Gastrocnemius medialis (tissue), 4 donors: ENCODE results near the gene SIX5. TPM values are rescaled to one million over a fixed set of nuclear protein-coding genes. Genes with fewer than 3 reads are reported as not detected.
"Not testable (repeated sequence)": the region's sequence is repeated elsewhere in the genome, so short reads cannot be mapped to it uniquely, and the experiment has no call there.

ENCODE experiments used
- ATAC-seq, 2 donors: fragments of 150-250 bp; one replicate each; pipeline ENCODE4 v1.9.1; 2016
- DNase-seq, 2 donors: peaks; one replicate each; pipeline ENCODE4 v3.0.0-alpha.2; 2019
- H3K27ac ChIP-seq, 4 donors: fragments of 200-600 bp; sonication (generic); 1 replicate in 1 of 4; 2 replicates in 3 of 4; pipeline ENCODE4 v1.5.1; 2016 to 2018; ENCODE audit warnings: mild to moderate bottlenecking in 2 of 4, moderate library complexity in 1 of 4
- H3K27me3 ChIP-seq, 3 donors: fragments of 200-600 bp; sonication (generic) in 2 of 3; 1 replicate in 1 of 3; 2 replicates in 2 of 3; pipeline versions ENCODE4 v1.5.1 to v1.6.0; 2016 to 2019; ENCODE audit warnings: mild to moderate bottlenecking in 1 of 3, moderate library complexity in 1 of 3
- H3K36me3 ChIP-seq, 2 donors: fragments of 200-600 bp; sonication (generic) in 1 of 2; one replicate each; pipeline ENCODE4 v1.5.1; 2017 to 2018
- H3K4me1 ChIP-seq, 2 donors: fragments of 200-600 bp; sonication (generic) in 1 of 2; one replicate each; pipeline ENCODE4 v1.5.1; 2016 to 2017; ENCODE audit warnings: mild to moderate bottlenecking in 2 of 2
- H3K4me3 ChIP-seq, 4 donors: fragments of 200-600 bp; sonication (generic) in 3 of 4; 1 replicate in 1 of 4; 2 replicates in 3 of 4; pipeline ENCODE4 v1.5.1; 2016 to 2019; ENCODE audit warnings: mild to moderate bottlenecking in 2 of 4
- H3K9me3 ChIP-seq, 3 donors: fragments of 200-600 bp; sonication (generic) in 2 of 3; 1 replicate in 1 of 3; 2 replicates in 2 of 3; pipeline ENCODE4 v1.5.1; 2016 to 2019
- POLR2A ChIP-seq, 2 donors: fragments of 450-650 bp; IDR thresholded peaks; one replicate each; pipeline ENCODE4 v1.6.1; 2017; ENCODE audit warnings: antibody characterized with exemption in 2 of 2, mild to moderate bottlenecking in 2 of 2, moderate library complexity in 2 of 2
- in situ Hi-C, 4 donors: fragments of 200-750 bp; cut with MboI; loops; one replicate each; pipeline versions ENCODE4 v1.15.0 to v1.8.0; 2017; ENCODE audit warnings: low sequenced_read_pairs in 4 of 4
- intact Hi-C: fragments of 100-400 bp; cut with DNase I; formaldehyde crosslinking; loops from one replicate; pipeline ENCODE4 v1.15.1; 2023; ENCODE audit warnings: low total_unique reads
- total RNA-seq, 4 donors: library from RNA; depleted of rRNA; stranded (reverse); fragments of >200 nt; gene quantifications; one replicate each; pipeline versions ENCODE4 v1.1.0 to v1.2.3, GENCODE V29; 2016
- TF ChIP-seq, protein P1 (sequence below), 5 experiments: fragments of 450-650 bp in 3 of 5; fragments of 200-600 bp in 2 of 5; sonication (generic) in 2 of 5; IDR thresholded peaks in 4 of 5; conservative IDR thresholded peaks in 1 of 5; 1 replicate in 4 of 5; 2 replicates in 1 of 5; pipeline ENCODE4 v1.5.1; 2016 to 2019; ENCODE audit warnings: antibody characterized with exemption in 5 of 5, mild to moderate bottlenecking in 3 of 5, moderate library complexity in 3 of 5

Gene SIX5
- total RNA-seq, 4 donors from 2014 or later: 8.2 to 12.2 (median 10.1) TPM

DNA sequence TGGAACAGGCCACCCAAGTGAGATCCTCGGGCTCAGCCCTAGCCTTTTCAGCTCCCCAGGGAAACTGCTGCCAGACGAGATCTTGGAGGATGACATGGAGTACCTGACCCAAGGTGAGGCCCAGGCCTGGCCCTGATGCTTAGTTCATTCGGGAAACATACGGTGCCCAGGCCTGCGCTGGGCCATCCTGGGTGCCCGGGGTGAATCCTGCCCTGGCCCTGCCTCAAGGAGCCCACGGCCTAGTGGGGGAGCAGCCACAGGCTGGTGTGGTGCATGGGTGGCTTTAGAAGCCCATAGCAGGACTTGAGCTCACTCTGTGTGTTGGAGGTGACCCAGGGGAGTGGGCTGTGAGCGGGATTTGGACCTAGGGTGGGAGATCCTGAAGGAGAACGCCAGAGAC is 10.1 kb downstream of the SIX5 start:
- Histone ChIP-seq H3K4me1 (peaks cover under 1 to 5% of the 10 kb centered on the region in 2 donors), H3K27me3 (no peaks in the 10 kb centered on the region), H3K9me3 (no peaks in the 10 kb centered on the region), H3K36me3 (no peaks in the 10 kb centered on the region), H3K4me3 (no peak overlapping the region), H3K27ac (no peak overlapping the region)
- intact Hi-C loops (no loop called here), in situ Hi-C loops (no loop called here)
- DNase-seq (no peak), ATAC-seq (no peak)
- TF ChIP-seq, protein P1, sequence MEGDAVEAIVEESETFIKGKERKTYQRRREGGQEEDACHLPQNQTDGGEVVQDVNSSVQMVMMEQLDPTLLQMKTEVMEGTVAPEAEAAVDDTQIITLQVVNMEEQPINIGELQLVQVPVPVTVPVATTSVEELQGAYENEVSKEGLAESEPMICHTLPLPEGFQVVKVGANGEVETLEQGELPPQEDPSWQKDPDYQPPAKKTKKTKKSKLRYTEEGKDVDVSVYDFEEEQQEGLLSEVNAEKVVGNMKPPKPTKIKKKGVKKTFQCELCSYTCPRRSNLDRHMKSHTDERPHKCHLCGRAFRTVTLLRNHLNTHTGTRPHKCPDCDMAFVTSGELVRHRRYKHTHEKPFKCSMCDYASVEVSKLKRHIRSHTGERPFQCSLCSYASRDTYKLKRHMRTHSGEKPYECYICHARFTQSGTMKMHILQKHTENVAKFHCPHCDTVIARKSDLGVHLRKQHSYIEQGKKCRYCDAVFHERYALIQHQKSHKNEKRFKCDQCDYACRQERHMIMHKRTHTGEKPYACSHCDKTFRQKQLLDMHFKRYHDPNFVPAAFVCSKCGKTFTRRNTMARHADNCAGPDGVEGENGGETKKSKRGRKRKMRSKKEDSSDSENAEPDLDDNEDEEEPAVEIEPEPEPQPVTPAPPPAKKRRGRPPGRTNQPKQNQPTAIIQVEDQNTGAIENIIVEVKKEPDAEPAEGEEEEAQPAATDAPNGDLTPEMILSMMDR (IDR thresholded peaks at IDR 0.05 in 4 of 5, conservative IDR thresholded peaks at IDR 0.05 in 1 of 5): no peak
- no peak for TF ChIP-seq POLR2A (IDR thresholded peaks at IDR 0.05)

DNA sequence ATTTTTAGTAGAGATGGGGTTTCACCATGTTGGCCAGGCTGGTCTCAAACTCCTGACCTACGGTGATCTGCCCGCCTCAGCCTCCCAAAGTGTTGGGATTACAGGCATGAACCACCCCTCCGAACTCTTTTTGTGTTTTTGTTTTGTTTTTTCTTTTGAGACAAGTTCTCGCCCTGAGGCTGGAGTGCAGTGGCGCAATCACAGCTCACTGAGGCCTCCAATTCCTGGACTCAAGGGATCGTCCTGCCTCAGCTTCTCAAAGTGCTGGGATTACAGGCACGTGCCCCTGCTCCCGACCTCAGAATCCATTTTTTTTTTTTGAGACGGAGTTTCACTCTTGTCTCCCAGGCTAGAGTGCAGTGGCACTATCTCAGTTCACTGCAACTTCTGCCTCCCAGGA is 11.4 kb downstream of the SIX5 start:
- Histone ChIP-seq H3K9me3 (no peaks in the 10 kb centered on the region), H3K27ac (no peak overlapping the region), H3K27me3 (no peaks in the 10 kb centered on the region), H3K4me3 (no peak overlapping the region), H3K4me1 (no peaks in the 10 kb centered on the region), H3K36me3 (no peaks in the 10 kb centered on the region)
- in situ Hi-C loops: no loop called here
- TF ChIP-seq, protein P1 (IDR thresholded peaks at IDR 0.05 in 4 of 5, conservative IDR thresholded peaks at IDR 0.05 in 1 of 5): no peak
- no peak for TF ChIP-seq POLR2A (IDR thresholded peaks at IDR 0.05)
- ATAC-seq (no peak), DNase-seq (no peak)
- intact Hi-C loops: no loop called here

DNA sequence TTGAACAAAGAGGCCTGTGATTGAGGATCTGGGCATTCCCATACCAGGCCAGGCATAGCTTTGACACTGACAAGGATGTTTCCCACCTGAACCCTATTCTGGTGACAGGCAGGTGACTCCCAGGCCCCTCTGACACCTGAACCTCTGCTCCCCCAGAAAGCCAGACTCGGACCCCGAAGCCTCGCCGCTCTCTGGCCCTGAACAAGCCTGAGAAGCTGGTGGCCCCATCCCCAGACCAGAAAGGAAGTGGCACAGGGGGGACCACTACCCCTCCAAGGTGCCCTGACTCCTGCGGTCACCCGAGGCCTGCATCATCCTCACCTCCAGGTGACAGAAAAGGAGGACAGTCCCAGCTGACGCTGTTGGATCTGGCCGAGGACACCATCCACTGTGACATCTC is 14.7 kb downstream of the SIX5 start:
- intact Hi-C loops: no loop called here
- in situ Hi-C loops: no loop called here

DNA sequence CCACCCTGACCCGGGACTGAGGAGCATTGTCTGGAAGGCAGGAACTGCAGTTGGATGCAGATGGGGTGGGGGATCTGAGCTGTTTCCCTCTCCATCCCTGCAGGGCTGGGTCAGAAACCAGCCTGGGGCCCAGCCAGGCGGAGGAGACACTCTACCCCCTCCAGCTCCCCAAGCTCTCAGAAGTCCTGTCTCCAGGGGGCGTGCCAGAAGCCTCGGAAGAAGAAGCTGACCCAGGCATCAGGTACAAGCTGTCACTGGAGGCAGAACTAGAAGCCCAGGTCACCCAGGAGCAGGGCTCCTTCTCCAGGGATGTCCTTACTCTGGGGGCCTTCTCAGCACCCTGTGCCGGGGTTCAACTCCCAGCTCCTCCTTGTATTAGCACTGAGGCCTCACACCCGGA is 15.5 kb downstream of the SIX5 start:
- no peak overlapping the region for H3K4me3 ChIP-seq
- ATAC-seq (no peak), DNase-seq (no peak)
- no peaks in the 10 kb centered on the region for H3K27me3 ChIP-seq
- in situ Hi-C loops: no loop called here
- no peaks in the 10 kb centered on the region for H3K4me1 ChIP-seq
- H3K9me3 ChIP-seq: no peaks in the 10 kb centered on the region
- H3K36me3 ChIP-seq: no peaks in the 10 kb centered on the region
- intact Hi-C loops: no loop called here
- no peak overlapping the region for H3K27ac ChIP-seq
- TF ChIP-seq, protein P1 (IDR thresholded peaks at IDR 0.05 in 4 of 5, conservative IDR thresholded peaks at IDR 0.05 in 1 of 5): no peak
- no peak for TF ChIP-seq POLR2A (IDR thresholded peaks at IDR 0.05)

More for the DNA sequence above, 14.7 kb downstream of the SIX5 start:
- H3K4me3 ChIP-seq: no peak overlapping the region
- no peaks in the 10 kb centered on the region for H3K27me3 ChIP-seq
- H3K9me3 ChIP-seq: no peaks in the 10 kb centered on the region
- ATAC-seq (no peak), DNase-seq (no peak)
- no peaks in the 10 kb centered on the region for H3K4me1 ChIP-seq
- no peak overlapping the region for H3K27ac ChIP-seq
- H3K36me3 ChIP-seq: no peaks in the 10 kb centered on the region
- TF ChIP-seq, protein P1 (IDR thresholded peaks at IDR 0.05 in 4 of 5, conservative IDR thresholded peaks at IDR 0.05 in 1 of 5): no peak
- no peak for TF ChIP-seq POLR2A (IDR thresholded peaks at IDR 0.05)

DNA sequence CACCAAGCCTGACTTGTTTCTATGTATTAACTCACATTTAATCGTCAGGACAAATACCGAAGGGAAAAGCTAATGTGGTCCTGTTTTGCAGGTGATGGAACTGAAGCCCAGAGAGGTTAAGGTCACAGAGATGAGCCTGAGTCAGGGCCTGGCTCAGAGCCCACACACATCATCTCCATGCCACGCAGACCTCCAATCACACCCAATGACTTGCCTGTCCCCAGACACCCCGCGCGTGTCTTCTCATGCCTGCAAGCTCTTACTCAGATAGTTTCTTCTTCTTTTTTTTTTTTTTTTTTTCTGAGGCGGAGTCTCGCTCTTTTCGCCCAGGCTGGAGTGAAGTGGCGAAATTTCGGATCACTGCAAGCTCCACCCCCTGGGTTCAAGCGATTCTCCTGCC is 16.4 kb downstream of the SIX5 start:
- H3K36me3 ChIP-seq: no peaks in the 10 kb centered on the region
- ATAC-seq (no peak), DNase-seq (no peak)
- H3K4me1 ChIP-seq: no peaks in the 10 kb centered on the region
- no peak for TF ChIP-seq POLR2A (IDR thresholded peaks at IDR 0.05)
- TF ChIP-seq, protein P1 (IDR thresholded peaks at IDR 0.05 in 4 of 5, conservative IDR thresholded peaks at IDR 0.05 in 1 of 5): no peak
- intact Hi-C loops (no loop called here), in situ Hi-C loops (no loop called here)
- no peak overlapping the region for H3K4me3 ChIP-seq
- H3K27ac ChIP-seq: no peak overlapping the region
- no peaks in the 10 kb centered on the region for H3K27me3 ChIP-seq
- H3K9me3 ChIP-seq: no peaks in the 10 kb centered on the region

DNA sequence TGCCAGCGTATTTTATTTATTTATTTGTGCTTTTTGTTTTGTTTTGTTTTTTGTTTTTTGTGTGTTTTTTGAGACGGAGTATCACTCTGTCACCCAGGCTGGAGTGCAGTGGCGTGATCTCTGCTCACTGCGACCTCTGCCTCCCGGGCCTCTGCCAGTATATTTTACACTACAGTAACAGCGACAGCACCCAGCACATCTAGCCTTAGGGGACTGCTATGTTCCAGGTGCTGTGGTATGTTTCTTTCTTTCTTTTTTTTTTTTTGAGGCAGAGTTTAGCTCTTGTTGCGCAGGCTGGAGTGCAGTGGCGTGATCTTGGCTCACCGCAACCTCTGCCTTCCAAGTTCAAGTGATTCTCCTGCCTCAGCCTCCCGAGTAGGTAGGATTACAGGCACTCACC is 17.6 kb downstream of the SIX5 start:
- H3K36me3 ChIP-seq, H3K27me3 ChIP-seq, ATAC-seq, H3K4me1 ChIP-seq, in situ Hi-C loops, intact Hi-C loops, H3K4me3 ChIP-seq, H3K9me3 ChIP-seq, DNase-seq, H3K27ac ChIP-seq: not testable (repeated sequence)
